DOHH2 (cell line): ENCODE data around the gene TPSAB1.
"Not testable (repeated sequence)": the region's sequence is repeated elsewhere in the genome, so short reads cannot be mapped to it uniquely, and the experiment has no call there.

Experiments used
- H3F3A ChIP-seq: fragments of 200-600 bp; sonication (generic), shearing (Covaris generic); 2 replicates; pipeline ENCODE4 v1.6.0; 2016; ENCODE audit warnings: antibody characterized with exemption, mild to moderate bottlenecking; ENCODE audit not compliant: control insufficient read depth, insufficient read depth
- H3K27ac ChIP-seq: fragments of 200-600 bp; sonication (generic); 2 replicates; pipeline ENCODE4 v1.5.1; 2014; ENCODE audit warnings: low read depth, mild to moderate bottlenecking, low read length, moderate library complexity
- H3K27me3 ChIP-seq: fragments of 200-600 bp; sonication (generic); 2 replicates; pipeline ENCODE4 v1.6.1; 2014; ENCODE audit warnings: mild to moderate bottlenecking, low read length, mixed read lengths; ENCODE audit not compliant: control insufficient read depth
- H3K36me3 ChIP-seq: fragments of 200-600 bp; sonication (generic); 2 replicates; pipeline ENCODE4 v1.6.1; 2014; ENCODE audit warnings: mild to moderate bottlenecking, low read length, moderate library complexity, mixed read lengths; ENCODE audit not compliant: control insufficient read depth
- H3K4me1 ChIP-seq: fragments of 200-600 bp; sonication (generic); 2 replicates; pipeline ENCODE4 v1.6.1; 2014; ENCODE audit warnings: mild to moderate bottlenecking, low read length, mixed read lengths; ENCODE audit not compliant: control insufficient read depth
- H3K4me2 ChIP-seq: fragments of 200-600 bp; sonication (generic); 2 replicates; pipeline ENCODE4 v1.6.0; 2014; ENCODE audit warnings: mild to moderate bottlenecking, low read length, moderate library complexity
- H3K4me3 ChIP-seq: fragments of 200-600 bp; sonication (generic); 2 replicates; pipeline ENCODE4 v1.5.1; 2014; ENCODE audit warnings: mild to moderate bottlenecking, low read length, mixed read lengths
- H3K79me2 ChIP-seq: fragments of 200-600 bp; sonication (generic); 2 replicates; pipeline ENCODE4 v1.6.1; 2014; ENCODE audit warnings: mild to moderate bottlenecking, low read length, mixed read lengths; ENCODE audit not compliant: control insufficient read depth
- H3K9me2 ChIP-seq: fragments of 200-600 bp; sonication (generic); replicated peaks from 2 replicates; pipeline ENCODE4 v1.6.1; 2014; ENCODE audit warnings: mild to moderate bottlenecking, low read length, mixed read lengths; ENCODE audit not compliant: control insufficient read depth
- H3K9me3 ChIP-seq: fragments of 200-600 bp; sonication (generic); 2 replicates; pipeline ENCODE4 v1.6.1; 2014; ENCODE audit warnings: antibody characterized with exemption, low read length, mixed read lengths; ENCODE audit not compliant: control insufficient read depth, insufficient read depth
- H4K20me1 ChIP-seq: fragments of 200-600 bp; sonication (generic); 2 replicates; pipeline ENCODE4 v1.6.0; 2014; ENCODE audit warnings: low read depth, mild to moderate bottlenecking, antibody characterized with exemption, low read length, moderate library complexity; ENCODE audit not compliant: control insufficient read depth, insufficient read depth
- EZH2phosphoT487 ChIP-seq: fragments of 200-600 bp; sonication (generic); IDR thresholded peaks from 2 replicates; pipeline ENCODE4 v1.6.1; 2017; ENCODE audit warnings: borderline replicate concordance, mild to moderate bottlenecking, antibody characterized with exemption, low read length, moderate library complexity, mixed read lengths
- TF ChIP-seq, protein P1 (sequence below): fragments of 200-600 bp; sonication (generic); IDR thresholded peaks from one replicate; pipeline ENCODE4 v1.5.1; 2014; ENCODE audit warnings: antibody characterized with exemption, mild to moderate bottlenecking, low read depth, low read length; ENCODE audit not compliant: poor library complexity, severe bottlenecking

TPSAB1 gene

DNA sequence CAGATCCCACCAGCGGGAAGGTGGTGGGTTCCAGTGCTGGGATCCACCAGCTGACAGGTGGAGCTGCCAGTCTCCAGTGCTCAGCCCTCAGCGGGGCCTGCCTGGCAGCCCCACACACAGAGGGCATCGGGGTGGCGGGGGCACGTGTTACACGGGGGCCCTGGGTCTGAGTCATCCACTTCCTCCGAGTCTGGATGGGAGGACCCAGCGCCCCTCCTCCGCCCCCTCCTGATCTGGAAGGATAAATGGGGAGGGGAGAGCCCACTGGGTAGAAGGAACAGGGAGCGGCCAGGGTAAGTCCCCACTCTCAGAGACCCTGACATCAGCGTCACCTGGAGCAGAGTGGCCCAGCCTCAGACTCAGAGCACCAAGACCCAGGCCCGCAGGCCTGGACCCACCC lies at the start of gene TPSAB1:
Gene TPSAB1, plus strand, starts transcription at position 270 of the 400 bp plus-strand sequence. CDS start 234 bp downstream, outside the sequence.
- not testable (repeated sequence) for H3K79me2 ChIP-seq, H4K20me1 ChIP-seq, H3K4me3 ChIP-seq, H3K4me1 ChIP-seq, H3K9me3 ChIP-seq, H3K36me3 ChIP-seq, H3K4me2 ChIP-seq, H3K9me2 ChIP-seq, H3K27me3 ChIP-seq, H3K27ac ChIP-seq, H3F3A ChIP-seq

DNA sequence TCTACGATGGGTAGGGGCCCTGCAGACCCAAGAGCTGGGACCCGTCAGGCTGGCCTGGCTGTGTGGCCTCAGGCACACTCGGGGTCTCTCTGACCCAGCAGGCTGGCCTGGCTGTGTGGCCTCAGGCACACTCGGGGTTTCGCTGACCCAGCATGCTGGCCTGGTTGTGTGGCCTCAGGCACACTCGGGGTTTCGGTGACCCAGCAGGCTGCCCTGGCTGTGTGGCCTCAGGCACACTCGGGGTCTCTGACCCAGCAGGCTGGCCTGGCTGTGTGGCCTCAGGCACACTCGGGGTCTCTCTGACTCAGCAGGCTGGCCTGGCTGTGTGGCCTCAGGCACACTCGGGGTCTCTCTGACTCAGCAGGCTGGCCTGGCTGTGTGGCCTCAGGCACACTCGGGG lies 49.7 kb upstream of the TPSAB1 start:
- not testable (repeated sequence) for H3K4me3 ChIP-seq, H3K27me3 ChIP-seq, H3K4me1 ChIP-seq, H3K4me2 ChIP-seq, H3K9me3 ChIP-seq, H4K20me1 ChIP-seq, H3K27ac ChIP-seq, H3K36me3 ChIP-seq, H3F3A ChIP-seq, H3K79me2 ChIP-seq, H3K9me2 ChIP-seq

DNA sequence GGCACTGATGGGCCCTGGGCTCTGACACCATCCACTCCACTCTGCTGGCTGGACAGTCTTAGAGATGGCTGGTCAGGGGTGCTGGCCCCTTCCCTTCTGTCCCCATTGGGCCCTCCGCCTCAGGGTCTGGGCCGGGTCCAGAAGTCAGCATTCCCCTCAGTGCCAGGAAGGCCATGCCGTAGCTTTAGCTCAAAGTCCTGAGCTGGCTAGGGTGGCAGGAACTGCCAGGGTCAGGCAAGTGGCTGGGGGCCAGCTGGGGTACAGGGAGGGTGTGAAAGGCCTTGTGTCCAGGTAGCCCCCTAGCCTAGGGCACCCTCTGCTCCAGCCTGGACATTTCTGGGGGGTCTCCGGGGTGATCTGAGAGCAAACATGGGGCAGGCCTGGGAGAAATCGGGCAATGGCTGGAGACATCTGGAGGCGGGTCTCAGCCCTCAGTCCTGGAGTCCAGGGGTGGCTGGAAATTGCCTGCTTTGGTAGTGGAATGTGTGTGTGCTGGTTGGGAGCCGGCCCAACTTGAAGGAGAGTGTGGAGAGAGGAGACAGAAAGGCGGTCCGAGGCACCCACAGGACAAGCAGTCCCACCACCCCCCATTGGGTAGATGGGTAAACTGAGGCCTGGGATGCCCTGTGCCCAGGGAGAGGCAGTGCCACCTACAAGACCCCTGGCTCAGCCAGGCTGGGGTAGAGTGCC lies 48.0 kb upstream of the TPSAB1 start:
- Histone ChIP-seq H3K79me2 (no peaks in the 10 kb centered on the region), H3K9me3 (no peaks in the 10 kb centered on the region), H4K20me1 (no peaks in the 10 kb centered on the region), H3K27ac (no peak overlapping the region), H3K9me2 (no peaks in the 10 kb centered on the region), H3K4me3 (no peak overlapping the region), H3K27me3 (no peaks in the 10 kb centered on the region), H3K4me1 (no peaks in the 10 kb centered on the region), H3K36me3 (no peaks in the 10 kb centered on the region), H3K4me2 (no peak overlapping the region), H3F3A (no peaks in the 10 kb centered on the region)
- TF ChIP-seq, protein P1, sequence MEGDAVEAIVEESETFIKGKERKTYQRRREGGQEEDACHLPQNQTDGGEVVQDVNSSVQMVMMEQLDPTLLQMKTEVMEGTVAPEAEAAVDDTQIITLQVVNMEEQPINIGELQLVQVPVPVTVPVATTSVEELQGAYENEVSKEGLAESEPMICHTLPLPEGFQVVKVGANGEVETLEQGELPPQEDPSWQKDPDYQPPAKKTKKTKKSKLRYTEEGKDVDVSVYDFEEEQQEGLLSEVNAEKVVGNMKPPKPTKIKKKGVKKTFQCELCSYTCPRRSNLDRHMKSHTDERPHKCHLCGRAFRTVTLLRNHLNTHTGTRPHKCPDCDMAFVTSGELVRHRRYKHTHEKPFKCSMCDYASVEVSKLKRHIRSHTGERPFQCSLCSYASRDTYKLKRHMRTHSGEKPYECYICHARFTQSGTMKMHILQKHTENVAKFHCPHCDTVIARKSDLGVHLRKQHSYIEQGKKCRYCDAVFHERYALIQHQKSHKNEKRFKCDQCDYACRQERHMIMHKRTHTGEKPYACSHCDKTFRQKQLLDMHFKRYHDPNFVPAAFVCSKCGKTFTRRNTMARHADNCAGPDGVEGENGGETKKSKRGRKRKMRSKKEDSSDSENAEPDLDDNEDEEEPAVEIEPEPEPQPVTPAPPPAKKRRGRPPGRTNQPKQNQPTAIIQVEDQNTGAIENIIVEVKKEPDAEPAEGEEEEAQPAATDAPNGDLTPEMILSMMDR = no peak
- no peak for TF ChIP-seq EZH2phosphoT487

DNA sequence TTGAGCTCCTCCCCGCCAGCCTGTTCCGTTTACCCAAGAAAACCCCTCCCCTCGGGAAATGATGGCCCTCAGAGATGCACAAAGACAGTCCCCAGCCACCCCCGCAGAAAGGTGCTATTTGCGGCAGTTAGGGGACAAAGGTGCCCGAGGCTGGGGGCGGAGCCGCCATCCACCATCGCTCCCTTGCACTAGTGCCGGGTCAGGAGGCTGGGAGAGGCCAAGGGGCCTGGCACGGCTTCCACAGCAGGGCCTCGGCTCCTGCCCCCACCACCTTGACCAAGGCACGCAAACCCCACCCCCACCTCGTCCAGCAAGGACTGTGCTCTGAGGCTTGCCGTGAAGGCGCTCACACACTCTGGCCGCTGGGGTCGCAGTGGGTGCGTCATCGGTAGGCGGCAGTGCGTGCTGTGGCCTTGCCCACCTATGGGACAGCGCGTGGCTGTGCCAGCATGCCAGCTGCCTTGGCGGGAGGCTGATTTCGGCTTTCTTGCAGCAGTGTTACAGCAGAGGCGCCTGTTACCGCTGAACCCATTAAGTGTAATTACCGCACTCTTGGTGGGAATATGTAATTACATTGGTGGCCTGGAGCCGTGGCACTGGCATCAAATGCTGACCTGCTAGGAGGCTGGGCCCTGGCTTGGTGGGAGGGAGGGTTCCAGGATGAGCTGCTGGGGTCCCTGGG lies 47.2 kb upstream of the TPSAB1 start:
- H4K20me1 ChIP-seq = no peaks in the 10 kb centered on the region
- no peaks in the 10 kb centered on the region for H3K9me2 ChIP-seq
- TF ChIP-seq EZH2phosphoT487 = no peak
- TF ChIP-seq, protein P1 = no peak
- no peak overlapping the region for H3K27ac ChIP-seq
- H3K4me3 ChIP-seq = no peak overlapping the region
- no peaks in the 10 kb centered on the region for H3F3A ChIP-seq
- H3K79me2 ChIP-seq = no peaks in the 10 kb centered on the region
- no peaks in the 10 kb centered on the region for H3K9me3 ChIP-seq
- H3K4me2 ChIP-seq = no peak overlapping the region
- H3K36me3 ChIP-seq = no peaks in the 10 kb centered on the region
- no peaks in the 10 kb centered on the region for H3K27me3 ChIP-seq
- no peaks in the 10 kb centered on the region for H3K4me1 ChIP-seq
